Naive B cell (primary cell): Measurements from ENCODE around the gene GPALPP1. TPM values are rescaled to one million over a fixed set of nuclear protein-coding genes. Genes with fewer than 3 reads are reported as not detected.

ENCODE experiments used
- polyA plus RNA-seq, 6 donors: library from polyadenylated mRNA; unstranded; fragments of 300-500 nt; fragmentation: Illumina TruSeq; gene quantifications; one replicate each; pipeline ENCODE4 v1.2.3, GENCODE V29; 2021; ENCODE audit warnings: low read depth in 6 of 6

Gene GPALPP1
- polyA plus RNA-seq, 6 donors from 2014 or later = 16.6 to 26.9 (median 21.3) TPM

Other genes starting within 250 kb of the GPALPP1 start
- gene NUFIP1, start 67 bp upstream of the GPALPP1 start, polyA plus RNA-seq = 1 to 10 TPM; 4.0 to 5.4 (median 4.9) TPM
- 10 to 100 TPM in 3 of 6 donors, 1 to 10 TPM in 3; 3.1 to 13.0 (median 10.2) TPM for gene GTF2F2, start 131.0 kb downstream of the GPALPP1 start, polyA plus RNA-seq
- under 1 TPM in 3 of 6 donors, not detected in 3; 0.21 to 0.40 (median 0.35) TPM for gene KCTD4, start 211.5 kb downstream of the GPALPP1 start, polyA plus RNA-seq